Measurements from ENCODE around the gene NRIP1.

DNA sequence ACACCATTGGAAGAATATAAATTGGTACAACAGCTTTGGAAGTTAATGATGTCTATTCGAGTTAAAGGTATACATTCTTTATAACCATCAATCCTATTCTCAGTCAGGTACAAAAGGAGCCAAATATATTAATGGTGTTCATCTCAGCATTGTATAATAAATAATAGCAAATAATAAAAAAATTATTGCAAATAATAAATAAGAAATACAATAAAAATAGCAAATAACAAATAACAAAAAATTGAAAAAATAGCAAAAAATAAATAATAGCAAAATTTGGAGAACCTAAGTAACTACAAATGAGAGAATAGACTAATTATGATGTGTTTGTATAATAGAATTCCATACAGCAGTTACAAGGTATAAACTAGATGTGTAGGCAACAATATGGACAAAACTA, 25.6 kb upstream of the NRIP1 start:
- TF ChIP-seq NR2C2 (CRISPR knock-in tag; IDR thresholded peaks at IDR 0.05) (no peak), OVOL2 (CRISPR knock-in tag; IDR thresholded peaks at IDR 0.05; ENCODE audit: borderline replicate concordance) (no peak), ETV6 (CRISPR knock-in tag; IDR thresholded peaks at IDR 0.05) (no peak), CREB1 (CRISPR knock-in tag; IDR thresholded peaks at IDR 0.05) (no peak), ESRRA (CRISPR knock-in tag; IDR thresholded peaks at IDR 0.05; ENCODE audit: borderline replicate concordance) (no peak), TP53 (CRISPR knock-in tag; IDR thresholded peaks at IDR 0.05) (no peak)
- TF ChIP-seq, protein P1, sequence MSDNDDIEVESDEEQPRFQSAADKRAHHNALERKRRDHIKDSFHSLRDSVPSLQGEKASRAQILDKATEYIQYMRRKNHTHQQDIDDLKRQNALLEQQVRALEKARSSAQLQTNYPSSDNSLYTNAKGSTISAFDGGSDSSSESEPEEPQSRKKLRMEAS (CRISPR knock-in tag; IDR thresholded peaks at IDR 0.05) = no peak
- TF ChIP-seq, protein P2, sequence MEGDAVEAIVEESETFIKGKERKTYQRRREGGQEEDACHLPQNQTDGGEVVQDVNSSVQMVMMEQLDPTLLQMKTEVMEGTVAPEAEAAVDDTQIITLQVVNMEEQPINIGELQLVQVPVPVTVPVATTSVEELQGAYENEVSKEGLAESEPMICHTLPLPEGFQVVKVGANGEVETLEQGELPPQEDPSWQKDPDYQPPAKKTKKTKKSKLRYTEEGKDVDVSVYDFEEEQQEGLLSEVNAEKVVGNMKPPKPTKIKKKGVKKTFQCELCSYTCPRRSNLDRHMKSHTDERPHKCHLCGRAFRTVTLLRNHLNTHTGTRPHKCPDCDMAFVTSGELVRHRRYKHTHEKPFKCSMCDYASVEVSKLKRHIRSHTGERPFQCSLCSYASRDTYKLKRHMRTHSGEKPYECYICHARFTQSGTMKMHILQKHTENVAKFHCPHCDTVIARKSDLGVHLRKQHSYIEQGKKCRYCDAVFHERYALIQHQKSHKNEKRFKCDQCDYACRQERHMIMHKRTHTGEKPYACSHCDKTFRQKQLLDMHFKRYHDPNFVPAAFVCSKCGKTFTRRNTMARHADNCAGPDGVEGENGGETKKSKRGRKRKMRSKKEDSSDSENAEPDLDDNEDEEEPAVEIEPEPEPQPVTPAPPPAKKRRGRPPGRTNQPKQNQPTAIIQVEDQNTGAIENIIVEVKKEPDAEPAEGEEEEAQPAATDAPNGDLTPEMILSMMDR (IDR thresholded peaks at IDR 0.05) = no peak
- TF ChIP-seq, protein P3, sequence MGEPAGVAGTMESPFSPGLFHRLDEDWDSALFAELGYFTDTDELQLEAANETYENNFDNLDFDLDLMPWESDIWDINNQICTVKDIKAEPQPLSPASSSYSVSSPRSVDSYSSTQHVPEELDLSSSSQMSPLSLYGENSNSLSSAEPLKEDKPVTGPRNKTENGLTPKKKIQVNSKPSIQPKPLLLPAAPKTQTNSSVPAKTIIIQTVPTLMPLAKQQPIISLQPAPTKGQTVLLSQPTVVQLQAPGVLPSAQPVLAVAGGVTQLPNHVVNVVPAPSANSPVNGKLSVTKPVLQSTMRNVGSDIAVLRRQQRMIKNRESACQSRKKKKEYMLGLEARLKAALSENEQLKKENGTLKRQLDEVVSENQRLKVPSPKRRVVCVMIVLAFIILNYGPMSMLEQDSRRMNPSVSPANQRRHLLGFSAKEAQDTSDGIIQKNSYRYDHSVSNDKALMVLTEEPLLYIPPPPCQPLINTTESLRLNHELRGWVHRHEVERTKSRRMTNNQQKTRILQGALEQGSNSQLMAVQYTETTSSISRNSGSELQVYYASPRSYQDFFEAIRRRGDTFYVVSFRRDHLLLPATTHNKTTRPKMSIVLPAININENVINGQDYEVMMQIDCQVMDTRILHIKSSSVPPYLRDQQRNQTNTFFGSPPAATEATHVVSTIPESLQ (CRISPR knock-in tag; IDR thresholded peaks at IDR 0.05) = no peak
- TF ChIP-seq, protein P4, sequence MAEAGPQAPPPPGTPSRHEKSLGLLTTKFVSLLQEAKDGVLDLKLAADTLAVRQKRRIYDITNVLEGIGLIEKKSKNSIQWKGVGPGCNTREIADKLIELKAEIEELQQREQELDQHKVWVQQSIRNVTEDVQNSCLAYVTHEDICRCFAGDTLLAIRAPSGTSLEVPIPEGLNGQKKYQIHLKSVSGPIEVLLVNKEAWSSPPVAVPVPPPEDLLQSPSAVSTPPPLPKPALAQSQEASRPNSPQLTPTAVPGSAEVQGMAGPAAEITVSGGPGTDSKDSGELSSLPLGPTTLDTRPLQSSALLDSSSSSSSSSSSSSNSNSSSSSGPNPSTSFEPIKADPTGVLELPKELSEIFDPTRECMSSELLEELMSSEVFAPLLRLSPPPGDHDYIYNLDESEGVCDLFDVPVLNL (CRISPR knock-in tag; IDR thresholded peaks at IDR 0.05; ENCODE audit: borderline replicate concordance, low read depth) = no peak
- TF ChIP-seq, protein P5, sequence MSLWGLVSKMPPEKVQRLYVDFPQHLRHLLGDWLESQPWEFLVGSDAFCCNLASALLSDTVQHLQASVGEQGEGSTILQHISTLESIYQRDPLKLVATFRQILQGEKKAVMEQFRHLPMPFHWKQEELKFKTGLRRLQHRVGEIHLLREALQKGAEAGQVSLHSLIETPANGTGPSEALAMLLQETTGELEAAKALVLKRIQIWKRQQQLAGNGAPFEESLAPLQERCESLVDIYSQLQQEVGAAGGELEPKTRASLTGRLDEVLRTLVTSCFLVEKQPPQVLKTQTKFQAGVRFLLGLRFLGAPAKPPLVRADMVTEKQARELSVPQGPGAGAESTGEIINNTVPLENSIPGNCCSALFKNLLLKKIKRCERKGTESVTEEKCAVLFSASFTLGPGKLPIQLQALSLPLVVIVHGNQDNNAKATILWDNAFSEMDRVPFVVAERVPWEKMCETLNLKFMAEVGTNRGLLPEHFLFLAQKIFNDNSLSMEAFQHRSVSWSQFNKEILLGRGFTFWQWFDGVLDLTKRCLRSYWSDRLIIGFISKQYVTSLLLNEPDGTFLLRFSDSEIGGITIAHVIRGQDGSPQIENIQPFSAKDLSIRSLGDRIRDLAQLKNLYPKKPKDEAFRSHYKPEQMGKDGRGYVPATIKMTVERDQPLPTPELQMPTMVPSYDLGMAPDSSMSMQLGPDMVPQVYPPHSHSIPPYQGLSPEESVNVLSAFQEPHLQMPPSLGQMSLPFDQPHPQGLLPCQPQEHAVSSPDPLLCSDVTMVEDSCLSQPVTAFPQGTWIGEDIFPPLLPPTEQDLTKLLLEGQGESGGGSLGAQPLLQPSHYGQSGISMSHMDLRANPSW (CRISPR knock-in tag; conservative IDR thresholded peaks at IDR 0.05; ENCODE audit: low read depth) = no peak
- TF ChIP-seq, protein P6, sequence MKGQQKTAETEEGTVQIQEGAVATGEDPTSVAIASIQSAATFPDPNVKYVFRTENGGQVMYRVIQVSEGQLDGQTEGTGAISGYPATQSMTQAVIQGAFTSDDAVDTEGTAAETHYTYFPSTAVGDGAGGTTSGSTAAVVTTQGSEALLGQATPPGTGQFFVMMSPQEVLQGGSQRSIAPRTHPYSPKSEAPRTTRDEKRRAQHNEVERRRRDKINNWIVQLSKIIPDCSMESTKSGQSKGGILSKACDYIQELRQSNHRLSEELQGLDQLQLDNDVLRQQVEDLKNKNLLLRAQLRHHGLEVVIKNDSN (CRISPR knock-in tag; IDR thresholded peaks at IDR 0.05) = no peak
- TF ChIP-seq, protein P7, sequence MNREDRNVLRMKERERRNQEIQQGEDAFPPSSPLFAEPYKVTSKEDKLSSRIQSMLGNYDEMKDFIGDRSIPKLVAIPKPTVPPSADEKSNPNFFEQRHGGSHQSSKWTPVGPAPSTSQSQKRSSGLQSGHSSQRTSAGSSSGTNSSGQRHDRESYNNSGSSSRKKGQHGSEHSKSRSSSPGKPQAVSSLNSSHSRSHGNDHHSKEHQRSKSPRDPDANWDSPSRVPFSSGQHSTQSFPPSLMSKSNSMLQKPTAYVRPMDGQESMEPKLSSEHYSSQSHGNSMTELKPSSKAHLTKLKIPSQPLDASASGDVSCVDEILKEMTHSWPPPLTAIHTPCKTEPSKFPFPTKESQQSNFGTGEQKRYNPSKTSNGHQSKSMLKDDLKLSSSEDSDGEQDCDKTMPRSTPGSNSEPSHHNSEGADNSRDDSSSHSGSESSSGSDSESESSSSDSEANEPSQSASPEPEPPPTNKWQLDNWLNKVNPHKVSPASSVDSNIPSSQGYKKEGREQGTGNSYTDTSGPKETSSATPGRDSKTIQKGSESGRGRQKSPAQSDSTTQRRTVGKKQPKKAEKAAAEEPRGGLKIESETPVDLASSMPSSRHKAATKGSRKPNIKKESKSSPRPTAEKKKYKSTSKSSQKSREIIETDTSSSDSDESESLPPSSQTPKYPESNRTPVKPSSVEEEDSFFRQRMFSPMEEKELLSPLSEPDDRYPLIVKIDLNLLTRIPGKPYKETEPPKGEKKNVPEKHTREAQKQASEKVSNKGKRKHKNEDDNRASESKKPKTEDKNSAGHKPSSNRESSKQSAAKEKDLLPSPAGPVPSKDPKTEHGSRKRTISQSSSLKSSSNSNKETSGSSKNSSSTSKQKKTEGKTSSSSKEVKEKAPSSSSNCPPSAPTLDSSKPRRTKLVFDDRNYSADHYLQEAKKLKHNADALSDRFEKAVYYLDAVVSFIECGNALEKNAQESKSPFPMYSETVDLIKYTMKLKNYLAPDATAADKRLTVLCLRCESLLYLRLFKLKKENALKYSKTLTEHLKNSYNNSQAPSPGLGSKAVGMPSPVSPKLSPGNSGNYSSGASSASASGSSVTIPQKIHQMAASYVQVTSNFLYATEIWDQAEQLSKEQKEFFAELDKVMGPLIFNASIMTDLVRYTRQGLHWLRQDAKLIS (CRISPR knock-in tag; IDR thresholded peaks at IDR 0.05; ENCODE audit: borderline replicate concordance) = no peak
